Cardiac septum (tissue), 1 donor: Measurements from ENCODE around the gene GLI3. TPM values are rescaled to one million over a fixed set of nuclear protein-coding genes. Genes with fewer than 3 reads are reported as not detected.

ENCODE experiments used
- DNase-seq: peaks from one replicate; pipeline ENCODE4 v3.0.0-alpha.2; 2020; ENCODE audit warnings: low spot score
- intact Hi-C: fragments of 100-400 bp; cut with DNase I; formaldehyde crosslinking; loops from one replicate; pipeline ENCODE4 v1.14.0; 2022
- total RNA-seq: library from RNA; stranded (reverse); fragmentation: NEBNext Ultra II Directional; extraction: Animal tissue kit (Norgen Biotek cat#: 25700); gene quantifications from one replicate; pipeline ENCODE4 v1.2.1, GENCODE V29; 2021
- donor health status: DM: no; HTN: no; CAD: no.

GLI3 gene
- total RNA-seq, 1 donor from 2014 or later = 10.5 TPM

- no peak for DNase-seq
- intact Hi-C loops = no loop called here
Observed at GRCh38 chr7:41930538-41931262, 306.3 kb downstream of the GLI3 start.

GRCh38 chr7:41928781-41929180 lies 308.2 kb downstream of the GLI3 start:
- intact Hi-C loops = no loop called here
- no peak for DNase-seq

GRCh38 chr7:41928166-41928565 lies 308.8 kb downstream of the GLI3 start:
- intact Hi-C loops = no loop called here

GRCh38 chr7:41927380-41927779 lies 309.6 kb downstream of the GLI3 start:
- intact Hi-C loops = no loop called here
- no peak for DNase-seq

More at GRCh38 chr7:41928166-41928565, 308.8 kb downstream of the GLI3 start:
- no peak for DNase-seq

- intact Hi-C loops = no loop called here
Observed at GRCh38 chr7:41925946-41926345, 311.1 kb downstream of the GLI3 start.

GRCh38 chr7:41924796-41925195 lies 312.2 kb downstream of the GLI3 start:
- no peak for DNase-seq
- intact Hi-C loops = no loop called here

More at GRCh38 chr7:41925946-41926345, 311.1 kb downstream of the GLI3 start:
- no peak for DNase-seq

GRCh38 chr7:41922373-41922772 lies 314.6 kb downstream of the GLI3 start:
- intact Hi-C loops = no loop called here
- DNase-seq = no peak

- no peak for DNase-seq
- intact Hi-C loops = no loop called here
Observed at GRCh38 chr7:41921453-41921981, 315.5 kb downstream of the GLI3 start.

GRCh38 chr7:41918597-41918996 lies 318.4 kb downstream of the GLI3 start:
- intact Hi-C loops = no loop called here
- DNase-seq = no peak

GRCh38 chr7:41916450-41916927 lies 320.5 kb downstream of the GLI3 start:
- intact Hi-C loops = no loop called here
- DNase-seq = no peak

- intact Hi-C loops = no loop called here
- no peak for DNase-seq
Observed at GRCh38 chr7:41915871-41916270, 321.1 kb downstream of the GLI3 start.

- intact Hi-C loops = no loop called here
- no peak for DNase-seq
Observed at GRCh38 chr7:41912851-41913567, 324.0 kb downstream of the GLI3 start.

GRCh38 chr7:41912426-41912825 lies 324.6 kb downstream of the GLI3 start:
- intact Hi-C loops = no loop called here
- no peak for DNase-seq

GRCh38 chr7:41911792-41912191 lies 325.2 kb downstream of the GLI3 start:
- DNase-seq = no peak
- intact Hi-C loops = no loop called here
